ENCODE data around the gene HOXC6. TPM values are rescaled to one million over a fixed set of nuclear protein-coding genes. Genes with fewer than 3 reads are reported as not detected.

HOXC6 gene
- total RNA-seq, 4 donors from 2014 or later, result 0.23 to 0.42 (median 0.32) TPM; not detected in 1

GRCh38 chr12:53981634-53982565 is 46.3 kb upstream of the HOXC6 start:
- H3K27ac ChIP-seq (replicated peaks in 1 of 4), result no peak overlapping the region
- no peaks in the 10 kb centered on the region for H3K36me3 ChIP-seq
- peaks cover 21 to 100% (median 90%) of the 10 kb centered on the region in 4 donors for H3K27me3 ChIP-seq
- H3K4me3 ChIP-seq, result no peak overlapping the region
- H3K9me3 ChIP-seq, result no peaks in the 10 kb centered on the region
- intact Hi-C loops (cut with DNase I), result no loop called here
- TF ChIP-seq CTCF (IDR thresholded peaks at IDR 0.05), result no peak
- TF ChIP-seq POLR2AphosphoS5 (IDR thresholded peaks at IDR 0.05), result no peak
- no peak for TF ChIP-seq EP300 (IDR thresholded peaks at IDR 0.05)
- no peak for TF ChIP-seq POLR2A (IDR thresholded peaks at IDR 0.05; ENCODE audit: low read depth)
- no peak for DNase-seq (ENCODE audit: extremely low spot score)
- 22% methylated on average over 28 of the region's 30 CpGs for WGBS
- peaks cover 15 to 32% (median 29%) of the 10 kb centered on the region in 4 donors for H3K4me1 ChIP-seq

- TF ChIP-seq POLR2AphosphoS5 (IDR thresholded peaks at IDR 0.05) (no peak), POLR2A (IDR thresholded peaks at IDR 0.05; ENCODE audit: low read depth) (no peak), EP300 (IDR thresholded peaks at IDR 0.05) (no peak), CTCF (IDR thresholded peaks at IDR 0.05) (no peak)
- H3K9me3 ChIP-seq, result no peaks in the 10 kb centered on the region
- no peak overlapping the region for H3K27ac ChIP-seq (replicated peaks in 1 of 4)
- intact Hi-C loops (cut with DNase I), result no loop called here
- H3K27me3 ChIP-seq, result peaks cover 21 to 100% (median 91%) of the 10 kb centered on the region in 4 donors
- H3K36me3 ChIP-seq, result no peaks in the 10 kb centered on the region
- H3K4me1 ChIP-seq, result peaks cover 15 to 32% (median 29%) of the 10 kb centered on the region in 4 donors
- 12% methylated on average over 24 of the region's 26 CpGs for WGBS
- no peak for DNase-seq (ENCODE audit: extremely low spot score)
- H3K4me3 ChIP-seq, result no peak overlapping the region
Measured at GRCh38 chr12:53982648-53983567, 45.3 kb upstream of the HOXC6 start.

GRCh38 chr12:53983568-53983949 is 44.7 kb upstream of the HOXC6 start:
- no peaks in the 10 kb centered on the region for H3K9me3 ChIP-seq
- TF ChIP-seq POLR2AphosphoS5 (IDR thresholded peaks at IDR 0.05) (no peak), CTCF (IDR thresholded peaks at IDR 0.05) (no peak), POLR2A (IDR thresholded peaks at IDR 0.05; ENCODE audit: low read depth) (no peak), EP300 (IDR thresholded peaks at IDR 0.05) (no peak)
- 4% methylated on average over 17 of the region's 17 CpGs for WGBS
- H3K4me3 ChIP-seq, result no peak overlapping the region
- peaks cover 21 to 100% (median 91%) of the 10 kb centered on the region in 4 donors for H3K27me3 ChIP-seq
- H3K36me3 ChIP-seq, result no peaks in the 10 kb centered on the region
- peaks cover 15 to 32% (median 29%) of the 10 kb centered on the region in 4 donors for H3K4me1 ChIP-seq
- H3K27ac ChIP-seq (replicated peaks in 1 of 4), result no peak overlapping the region
- intact Hi-C loops (cut with DNase I), result no loop called here
- no peak for DNase-seq (ENCODE audit: extremely low spot score)

- Histone ChIP-seq H3K4me1 (peaks cover 15 to 32% (median 29%) of the 10 kb centered on the region in 4 donors), H3K9me3 (no peaks in the 10 kb centered on the region), H3K27me3 (peaks cover 21 to 100% (median 91%) of the 10 kb centered on the region in 4 donors), H3K4me3 (no peak overlapping the region), H3K36me3 (no peaks in the 10 kb centered on the region), H3K27ac (replicated peaks in 1 of 4) (no peak overlapping the region)
- intact Hi-C loops (cut with DNase I), result no loop called here
- TF ChIP-seq EP300 (IDR thresholded peaks at IDR 0.05) (no peak), POLR2A (IDR thresholded peaks at IDR 0.05; ENCODE audit: low read depth) (no peak), POLR2AphosphoS5 (IDR thresholded peaks at IDR 0.05) (no peak), CTCF (IDR thresholded peaks at IDR 0.05) (no peak)
- DNase-seq (ENCODE audit: extremely low spot score), result no peak
- 9% methylated on average over 30 of the region's 30 CpGs for WGBS
Measured at GRCh38 chr12:53983950-53984572, 44.2 kb upstream of the HOXC6 start.

All from esophagus muscularis mucosa (tissue), 4 donors.